NK-92 (cell line): ENCODE measurements around the gene SEC63.
"Not testable (repeated sequence)": the region's sequence is repeated elsewhere in the genome, so short reads cannot be mapped to it uniquely, and the experiment has no call there.

ENCODE experiments used
- DNase-seq: peaks from one replicate; lab custom pipeline; 2025; ENCODE audit not compliant: unreplicated experiment; lab: John Stamatoyannopoulos, UW

The SEC63 gene

DNA sequence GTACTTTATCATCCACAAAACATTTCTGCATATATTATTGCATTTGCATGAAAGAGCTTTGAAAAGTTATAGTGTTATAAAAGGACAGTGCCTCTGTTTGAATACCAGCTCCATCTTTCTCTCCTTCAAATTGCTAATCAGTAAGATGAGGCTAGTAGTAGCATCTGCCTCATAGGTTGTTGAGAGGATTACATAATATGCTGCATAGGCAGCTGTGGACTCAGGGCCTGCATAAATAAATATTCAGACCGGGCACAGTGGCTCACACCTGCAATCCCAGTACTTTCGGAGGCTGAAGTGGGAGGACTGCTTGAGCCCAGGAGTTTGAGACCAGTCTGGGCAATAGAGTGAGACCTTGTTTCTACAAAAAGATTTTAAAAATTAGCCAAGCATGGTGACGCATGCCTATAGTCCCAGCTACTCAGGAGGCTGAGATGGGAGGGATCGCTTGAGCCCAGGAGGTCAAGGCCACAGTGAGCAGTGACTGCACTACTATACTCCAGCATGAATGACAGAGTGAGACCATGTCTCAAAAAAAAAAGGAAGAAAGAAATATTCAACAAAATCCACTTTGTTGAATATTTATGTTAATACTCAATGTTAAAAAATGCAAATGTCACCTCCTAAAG lies 18.3 kb upstream of the SEC63 start:
- DNase-seq: no peak

DNA sequence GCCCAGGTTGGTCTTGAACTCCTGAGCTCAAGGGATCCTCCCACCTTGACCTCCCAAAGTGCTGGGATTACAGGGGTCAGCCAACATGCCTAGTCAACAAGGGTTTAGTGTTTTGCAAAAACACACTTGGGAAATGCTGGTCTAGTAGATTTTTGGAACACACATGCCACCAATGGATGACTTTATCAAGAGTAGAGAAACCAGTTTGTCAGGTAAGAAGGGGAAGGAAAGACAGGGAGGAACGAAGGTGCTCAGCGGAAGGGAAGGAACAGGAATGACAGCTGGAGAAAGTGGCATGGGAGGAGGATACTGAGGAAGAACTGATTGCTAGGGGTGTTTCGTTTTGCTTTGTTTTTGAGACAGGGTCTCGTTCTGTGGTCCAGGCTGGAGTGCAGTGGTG lies 15.6 kb upstream of the SEC63 start:
- no peak for DNase-seq

DNA sequence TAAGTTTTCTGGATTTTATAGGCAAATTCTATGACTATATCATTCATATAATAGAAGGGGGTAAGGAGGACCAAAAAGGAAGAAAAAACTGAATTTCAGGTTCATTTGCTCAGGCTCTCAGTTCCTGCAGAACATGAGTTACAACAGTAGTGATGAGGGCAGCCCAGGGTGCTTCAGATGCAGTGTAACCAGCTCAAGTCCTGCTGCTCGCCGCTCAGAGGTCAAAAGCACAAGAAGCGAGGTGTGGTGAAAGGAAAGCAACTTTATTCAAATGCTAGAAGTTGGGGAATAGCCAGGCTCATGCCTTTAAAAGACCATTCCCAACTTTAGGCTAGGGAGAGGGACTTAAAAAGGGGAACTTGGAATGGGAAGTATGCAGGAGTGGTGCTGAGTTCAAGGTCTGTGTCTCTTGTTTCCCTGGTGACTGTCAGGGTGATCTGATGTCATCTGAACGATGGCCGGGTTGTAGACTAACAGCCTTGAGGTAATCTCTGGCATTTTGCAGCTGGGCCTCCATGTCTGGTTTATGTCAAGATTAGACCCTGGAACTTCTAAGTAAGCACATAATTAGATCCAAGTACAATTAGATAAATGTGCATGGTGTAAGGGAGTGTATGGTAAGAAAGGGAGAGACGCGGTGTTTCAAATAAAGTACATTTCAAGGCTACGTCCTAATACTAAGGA lies 14.5 kb upstream of the SEC63 start:
- no peak for DNase-seq

DNA sequence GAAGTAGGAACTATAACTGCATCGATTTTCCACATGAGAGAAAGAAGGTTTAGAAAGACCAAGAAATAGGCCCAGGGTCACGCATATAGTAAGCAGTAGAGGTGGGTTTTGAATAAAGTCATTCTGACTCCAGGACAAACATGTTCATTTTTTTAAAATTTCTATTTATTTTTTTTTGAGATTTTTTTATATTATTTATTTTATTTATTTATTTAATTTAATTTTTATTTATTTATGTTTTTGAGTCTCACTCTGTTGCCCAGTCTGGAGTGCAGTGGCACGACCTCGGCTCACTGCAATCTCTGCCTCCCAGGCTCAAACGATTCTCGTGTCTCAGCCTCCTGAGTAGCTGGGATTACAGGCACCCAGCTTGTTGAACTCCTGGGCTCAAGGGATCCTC lies 13.2 kb upstream of the SEC63 start:
- DNase-seq: no peak

DNA sequence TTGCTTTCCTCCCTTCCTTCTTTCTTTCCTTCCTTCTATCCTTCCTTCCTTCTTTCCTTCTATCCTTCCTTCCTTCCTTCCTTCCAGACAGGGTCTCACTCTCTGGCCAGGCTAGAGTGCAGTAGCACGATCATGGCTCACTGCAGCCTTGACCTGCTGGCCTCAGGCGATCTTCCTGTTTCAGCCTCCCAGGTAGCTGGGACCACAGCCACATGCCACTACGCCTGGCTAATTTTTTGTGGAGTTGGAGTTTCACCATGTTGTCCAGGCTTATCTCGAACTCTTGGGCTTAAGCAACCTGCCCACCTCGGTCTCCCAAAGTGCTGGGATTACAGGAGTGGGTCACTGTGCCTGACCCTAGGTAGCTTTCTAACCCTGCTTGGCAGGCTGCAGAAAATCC lies 12.2 kb upstream of the SEC63 start:
- no peak for DNase-seq

DNA sequence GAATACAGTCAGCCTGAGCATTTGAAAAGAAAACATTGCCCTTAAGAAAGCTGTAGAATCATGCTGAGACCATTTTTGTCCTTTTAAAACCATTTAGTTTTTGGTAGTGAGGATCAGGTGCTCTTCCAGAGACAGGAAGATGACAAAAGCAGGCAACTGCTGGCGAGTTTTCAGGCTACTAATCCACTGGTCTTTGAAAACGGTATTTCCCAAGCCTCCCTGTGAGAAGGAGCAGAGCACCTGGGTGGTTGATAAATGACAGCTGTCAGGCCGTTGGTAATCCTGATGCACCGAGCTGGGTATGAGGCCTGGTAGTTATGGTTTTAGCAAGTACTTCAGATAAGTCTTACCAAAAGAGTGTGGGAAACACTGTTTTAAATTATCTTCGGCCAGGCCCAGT lies 10.1 kb upstream of the SEC63 start:
- no peak for DNase-seq

DNA sequence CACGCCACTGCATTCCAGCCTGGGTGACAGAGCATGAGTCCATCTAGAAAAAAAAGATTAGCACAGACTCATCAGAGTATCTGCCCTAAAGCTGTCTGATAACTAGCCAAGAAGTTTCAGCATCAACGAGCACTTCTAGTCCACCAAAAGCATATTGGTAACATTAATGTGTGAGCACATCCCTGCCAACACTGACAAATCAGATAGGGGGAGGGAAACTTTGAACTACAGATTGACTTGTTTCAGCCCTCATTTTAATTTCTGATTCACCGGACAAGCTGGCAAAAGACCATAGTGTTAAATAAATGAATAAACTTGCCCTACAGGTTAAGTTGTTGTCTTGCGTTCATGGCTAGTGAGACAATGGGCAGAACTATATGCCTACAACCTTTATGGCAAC lies 7.7 kb upstream of the SEC63 start:
- DNase-seq: no peak

DNA sequence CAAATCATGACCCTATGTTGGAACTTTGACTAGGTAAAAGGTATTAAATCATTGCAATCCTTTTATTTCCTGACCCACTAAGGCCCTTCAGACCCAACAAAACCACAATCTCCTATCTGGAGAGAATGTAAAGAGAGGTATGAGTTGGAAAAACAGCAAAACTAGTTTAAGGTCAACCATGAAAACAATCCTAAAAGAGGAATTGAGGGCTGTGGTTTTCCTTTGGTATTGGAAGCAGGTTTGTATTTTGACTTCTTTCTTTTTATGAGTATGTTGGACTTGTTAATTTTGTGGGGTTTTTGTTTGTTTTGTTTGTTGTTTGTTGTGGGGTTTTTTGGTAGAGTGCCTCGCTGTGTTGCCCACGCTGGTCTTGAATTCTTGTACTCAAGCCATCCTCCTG lies 4.7 kb upstream of the SEC63 start:
- DNase-seq: no peak

DNA sequence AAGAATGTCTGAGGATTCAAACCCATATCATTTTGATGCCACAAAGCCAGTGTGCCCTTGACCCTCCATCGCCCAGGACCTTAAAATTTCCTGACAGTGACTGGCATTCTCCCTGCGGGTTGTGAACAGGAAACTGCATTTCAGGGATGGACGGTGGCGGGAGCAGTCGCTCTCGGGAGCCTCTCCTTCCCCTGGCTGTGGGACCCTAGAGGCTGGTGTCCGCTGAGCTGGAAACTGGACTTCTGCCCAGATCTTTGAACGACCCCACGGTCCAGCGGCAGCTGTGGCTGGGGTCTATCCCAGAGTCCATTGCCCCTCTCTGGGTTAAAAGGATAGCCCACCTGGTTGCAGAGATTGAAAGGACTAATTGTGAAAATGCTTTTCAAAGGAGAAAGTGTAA lies 1.4 kb upstream of the SEC63 start:
- DNase-seq: no peak

DNA sequence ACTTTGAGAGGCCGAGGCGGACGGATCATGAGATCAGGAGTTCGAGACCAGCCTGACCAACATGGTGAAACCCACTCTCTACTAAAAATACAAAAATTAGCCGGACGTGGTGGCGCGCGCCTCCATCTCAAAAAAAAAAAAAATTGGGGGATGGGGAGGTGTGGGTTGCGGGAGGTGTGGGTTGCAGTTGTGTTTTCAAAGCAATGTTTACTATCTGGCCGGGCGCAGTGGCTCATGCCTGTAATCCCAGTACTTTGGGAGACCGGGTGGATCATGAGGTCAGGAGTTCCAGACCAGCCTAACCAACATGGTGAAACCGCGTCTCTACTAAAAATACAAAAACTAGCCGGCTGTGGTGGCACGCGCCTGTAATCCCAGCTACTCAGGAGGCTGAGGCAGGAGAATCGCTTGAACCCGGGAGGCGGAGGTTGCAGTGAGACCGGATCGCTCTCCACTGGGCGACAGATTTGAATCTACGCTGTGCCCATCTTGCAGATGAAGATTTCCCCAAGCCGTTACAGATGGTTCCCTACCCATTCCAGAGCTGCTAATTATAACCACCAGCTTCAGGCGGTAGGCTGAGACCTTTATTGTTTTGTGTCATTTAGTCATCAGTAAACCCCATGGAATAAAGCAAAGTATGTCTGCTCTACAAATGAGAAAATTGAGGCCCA lies 818 bp upstream of the SEC63 start:
- DNase-seq: not testable (repeated sequence)

DNA sequence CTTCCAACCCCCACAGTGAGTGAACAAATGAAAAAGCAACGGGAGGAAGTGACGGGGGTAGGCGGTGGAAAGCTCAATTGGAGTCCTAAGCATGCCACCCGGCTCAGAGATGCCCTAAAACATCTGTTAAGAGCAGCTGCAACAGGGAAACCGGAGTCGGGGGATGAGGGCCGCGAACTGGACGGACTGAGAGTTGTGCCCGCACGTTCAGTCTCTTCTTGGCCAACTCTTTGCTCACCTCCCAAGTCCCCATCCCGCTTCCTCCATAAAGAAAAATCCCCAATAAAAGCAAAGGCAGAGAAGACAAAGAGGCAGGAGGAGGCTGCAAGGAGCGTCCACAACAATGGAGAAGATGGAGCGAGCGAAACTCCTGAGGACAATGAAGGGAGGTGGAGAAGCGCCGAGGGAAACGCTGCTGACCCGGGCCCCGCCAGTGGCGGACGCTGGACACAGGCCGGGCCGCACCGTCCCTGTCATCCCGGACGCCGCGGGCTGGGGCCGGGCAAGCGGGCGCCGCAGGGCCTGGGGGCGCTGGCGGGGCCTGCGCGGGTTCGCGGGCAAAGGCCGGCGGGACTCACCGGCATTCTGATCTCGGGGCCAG lies 600 bp downstream of the SEC63 start:
- DNase-seq: no peak

DNA sequence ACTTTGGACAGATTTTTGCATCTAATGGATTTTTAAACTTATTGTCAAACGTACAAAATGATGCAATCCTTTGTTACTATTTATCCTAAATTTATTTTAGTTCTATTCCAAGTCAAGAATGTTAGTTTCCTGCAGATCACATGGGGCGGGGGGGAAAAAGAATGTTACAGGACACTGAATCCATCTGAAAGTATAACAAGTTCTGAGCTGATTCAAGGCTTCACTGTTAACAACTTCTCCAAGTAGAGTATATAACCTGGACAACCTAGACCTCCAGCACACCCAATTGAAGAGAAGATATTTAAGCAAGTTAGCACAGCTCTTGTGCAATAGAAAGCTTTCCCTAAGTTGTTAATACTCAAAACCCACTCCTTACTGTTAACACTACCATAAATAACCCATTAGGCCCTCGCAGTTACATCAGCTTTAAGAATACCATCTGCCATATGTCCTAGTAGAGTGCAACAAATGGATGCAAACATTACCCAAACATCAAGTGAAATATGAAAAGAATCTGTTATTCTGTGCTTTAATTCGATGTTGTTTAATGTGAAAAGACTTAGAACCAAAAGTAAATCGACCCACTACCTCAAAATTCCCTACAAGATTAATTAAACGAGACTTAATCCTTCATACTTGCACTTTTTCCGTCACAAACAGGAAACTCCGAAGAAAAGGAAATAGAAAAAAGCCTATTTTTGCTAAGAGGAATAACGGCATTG lies 1.3 kb downstream of the SEC63 start:
- no peak for DNase-seq

DNA sequence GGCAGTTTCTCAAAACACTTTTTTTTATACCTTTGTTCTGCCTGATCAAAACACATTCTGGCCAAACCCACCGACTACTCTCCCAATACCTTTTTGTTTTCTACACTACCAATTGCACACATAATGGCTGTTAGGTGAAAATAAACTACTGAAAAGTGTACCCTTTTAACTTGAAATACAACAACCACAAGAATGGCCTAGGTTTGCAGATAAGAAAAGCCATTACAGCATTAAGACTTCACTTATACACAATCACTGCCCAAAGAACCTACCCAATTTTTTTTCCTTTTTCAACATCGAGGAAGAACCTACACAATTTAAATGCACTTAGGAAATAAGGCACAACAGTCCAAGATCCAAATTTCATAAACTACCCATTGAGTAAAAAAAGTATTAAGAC lies 1.8 kb downstream of the SEC63 start:
- no peak for DNase-seq

DNA sequence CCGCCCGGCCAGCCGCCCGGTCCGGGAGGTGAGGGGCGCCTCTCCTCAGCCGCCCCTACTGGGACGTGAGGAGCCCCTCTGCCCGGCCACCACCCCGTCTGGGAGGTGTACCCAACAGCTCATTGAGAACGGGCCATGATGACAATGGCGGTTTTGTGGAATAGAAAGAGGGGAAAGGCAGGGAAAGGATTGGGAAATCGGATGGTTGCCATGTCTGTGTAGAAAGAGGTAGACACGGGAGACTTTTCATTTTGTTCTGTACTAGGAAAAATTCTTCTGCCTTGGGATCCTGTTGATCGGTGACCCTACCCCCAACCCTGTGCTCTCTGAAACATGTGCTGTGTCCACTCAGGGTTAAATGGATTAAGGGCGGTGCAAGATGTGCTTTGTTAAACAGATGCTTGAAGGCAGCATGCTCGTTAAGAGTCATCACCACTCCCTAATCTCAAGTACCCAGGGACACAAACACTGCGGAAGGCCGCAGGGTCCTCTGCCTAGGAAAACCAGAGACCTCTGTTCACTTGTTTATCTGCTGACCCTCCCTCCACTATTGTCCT lies 4.1 kb downstream of the SEC63 start:
- DNase-seq: not testable (repeated sequence)

DNA sequence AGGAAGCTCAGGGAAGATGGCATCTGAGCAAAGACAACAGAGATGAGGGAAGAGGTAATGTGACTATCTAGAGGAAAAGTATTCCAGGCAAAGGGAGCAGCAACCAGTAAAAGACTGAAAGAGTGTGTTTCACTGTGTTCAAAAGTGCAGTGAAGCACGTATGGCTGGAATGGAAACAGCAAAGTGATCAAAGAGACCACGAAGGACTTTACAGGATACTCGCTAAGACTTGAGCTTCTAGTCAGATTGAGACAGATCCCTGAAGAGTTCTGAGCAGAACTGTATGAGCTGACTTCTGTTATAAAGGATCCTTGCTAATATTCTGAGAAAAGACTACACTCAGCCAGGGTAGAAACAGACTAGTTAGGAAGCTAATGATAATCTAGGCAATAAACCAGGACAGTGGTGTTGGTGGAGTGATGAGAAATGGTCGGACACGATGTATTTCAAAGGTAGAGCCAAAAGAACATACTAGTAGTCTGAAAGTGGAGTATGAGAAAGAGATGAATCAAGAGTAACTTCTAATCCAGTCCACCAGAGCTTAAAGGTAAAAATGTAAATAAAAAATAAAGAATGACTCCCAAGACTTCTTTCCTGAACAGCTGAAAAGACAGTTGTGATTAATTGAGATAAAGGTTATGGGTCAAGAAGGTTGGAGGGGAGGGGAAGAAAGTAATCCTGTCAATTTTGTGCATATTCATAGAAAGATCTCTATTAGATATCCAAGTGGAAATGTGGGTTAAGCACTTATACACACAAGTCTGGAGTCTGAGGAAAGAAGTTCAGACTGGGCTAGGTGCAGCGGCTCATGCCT lies 14.2 kb downstream of the SEC63 start:
- DNase-seq: no peak

DNA sequence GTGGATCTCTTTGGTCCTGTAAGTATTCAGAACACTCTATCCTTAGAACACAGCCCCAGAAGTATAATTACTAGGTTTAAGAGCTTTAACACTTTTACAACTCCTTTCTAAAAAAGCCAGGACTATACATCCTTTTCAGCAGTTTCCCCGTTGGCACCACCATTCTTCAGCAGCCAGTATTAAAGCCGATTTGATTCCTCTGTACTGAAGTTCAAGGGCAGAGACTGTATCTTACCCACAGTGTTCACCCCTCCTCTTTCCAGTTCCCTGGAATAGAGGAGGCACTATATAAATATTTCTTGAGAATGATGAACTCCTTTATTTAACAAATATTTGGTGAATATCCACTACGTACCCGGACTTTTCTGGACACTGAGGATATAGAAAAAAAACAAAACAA lies 15.9 kb downstream of the SEC63 start:
- DNase-seq: no peak

DNA sequence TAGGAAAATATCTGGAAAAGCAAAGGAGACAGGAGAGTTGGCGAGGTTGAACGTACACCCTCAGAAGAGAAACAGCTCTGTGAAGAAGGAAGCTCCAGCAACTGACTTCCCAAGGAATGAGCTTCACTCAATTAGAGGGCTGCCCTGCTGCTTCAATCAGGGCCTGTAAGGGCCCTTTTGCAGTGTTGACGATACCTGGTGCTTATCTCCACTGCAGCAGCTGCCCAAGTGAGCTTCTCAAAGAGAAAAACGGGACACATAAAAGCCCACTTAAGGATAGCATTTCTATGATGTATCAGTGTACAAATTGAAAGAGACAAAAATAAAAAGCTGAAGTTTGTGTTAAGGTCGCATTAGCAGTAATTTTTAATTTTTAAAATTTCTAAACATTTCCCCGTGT lies 16.4 kb downstream of the SEC63 start:
- no peak for DNase-seq

DNA sequence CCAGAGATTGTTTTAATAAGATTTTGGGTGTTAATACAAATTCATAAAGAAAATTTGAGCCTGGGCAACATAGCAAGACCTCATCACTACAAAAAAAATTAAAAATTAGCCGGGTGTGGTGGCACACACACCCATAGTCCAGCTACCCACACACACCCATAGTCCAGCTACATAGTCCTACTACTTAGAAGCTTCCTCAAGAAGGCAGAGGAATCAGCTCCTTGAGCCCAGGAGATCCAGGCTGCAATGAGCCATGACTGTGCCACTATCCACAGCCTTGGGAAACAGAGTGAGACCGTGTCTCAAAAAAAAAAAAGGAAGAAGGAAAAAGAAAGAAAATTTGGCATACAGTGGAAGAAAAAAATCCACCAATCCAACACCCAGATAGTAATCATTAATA lies 16.8 kb downstream of the SEC63 start:
- no peak for DNase-seq

DNA sequence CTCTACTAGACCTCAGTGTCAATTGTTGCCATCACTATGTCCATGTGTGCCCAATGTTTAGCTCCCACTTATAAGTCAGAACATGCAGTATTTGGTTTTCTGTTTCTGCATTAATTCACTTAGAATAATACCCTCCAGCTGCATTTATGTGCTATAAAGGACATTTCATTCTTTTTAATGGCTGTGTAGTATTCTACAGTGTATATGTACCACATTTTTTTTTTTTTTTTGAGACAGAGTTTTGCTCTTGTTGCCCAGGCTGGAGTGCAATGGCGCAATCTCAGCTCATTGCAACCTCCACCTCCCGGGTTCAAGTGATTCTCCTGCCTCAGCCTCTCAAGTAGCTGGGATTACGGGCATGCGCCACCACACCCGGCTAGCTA lies 21.1 kb downstream of the SEC63 start:
- not testable (repeated sequence) for DNase-seq

DNA sequence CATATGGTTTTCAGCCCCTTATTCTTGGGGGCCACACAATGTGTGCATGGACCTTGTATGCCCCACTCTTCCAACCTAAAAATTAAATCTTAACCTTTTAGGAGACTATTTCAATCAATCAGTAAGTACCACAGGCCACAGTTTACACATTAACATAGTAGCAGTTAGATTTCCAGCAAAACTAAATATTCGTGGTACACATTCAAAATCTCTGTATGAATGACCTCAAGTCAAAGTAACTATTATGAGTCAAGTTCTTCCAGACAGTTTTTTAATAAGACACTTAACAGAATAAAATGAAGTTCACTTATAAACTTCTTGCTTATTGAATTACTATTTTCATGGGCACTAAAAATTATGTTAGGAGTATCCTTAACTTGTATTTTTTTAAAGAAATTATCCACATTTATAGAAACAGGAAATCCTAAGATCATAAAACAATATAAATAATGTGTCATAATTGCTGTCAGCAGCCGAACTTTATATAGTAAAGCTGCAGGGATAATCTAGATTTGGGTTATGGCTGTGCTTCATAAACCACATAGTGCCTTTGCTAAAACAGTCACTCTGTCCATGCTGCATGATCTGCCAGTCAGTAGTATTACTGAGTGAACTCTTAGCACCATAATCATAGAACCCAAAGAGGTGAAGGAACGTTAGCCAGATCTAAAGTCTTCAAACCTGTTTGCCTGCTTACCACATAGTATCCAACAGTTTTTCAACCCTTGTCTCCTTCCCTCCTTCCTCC lies 21.7 kb downstream of the SEC63 start:
- DNase-seq: no peak
